ENCODE results near the gene AHSP.
"Not testable (repeated sequence)": the region's sequence is repeated elsewhere in the genome, so short reads cannot be mapped to it uniquely, and the experiment has no call there.

Gene AHSP

DNA sequence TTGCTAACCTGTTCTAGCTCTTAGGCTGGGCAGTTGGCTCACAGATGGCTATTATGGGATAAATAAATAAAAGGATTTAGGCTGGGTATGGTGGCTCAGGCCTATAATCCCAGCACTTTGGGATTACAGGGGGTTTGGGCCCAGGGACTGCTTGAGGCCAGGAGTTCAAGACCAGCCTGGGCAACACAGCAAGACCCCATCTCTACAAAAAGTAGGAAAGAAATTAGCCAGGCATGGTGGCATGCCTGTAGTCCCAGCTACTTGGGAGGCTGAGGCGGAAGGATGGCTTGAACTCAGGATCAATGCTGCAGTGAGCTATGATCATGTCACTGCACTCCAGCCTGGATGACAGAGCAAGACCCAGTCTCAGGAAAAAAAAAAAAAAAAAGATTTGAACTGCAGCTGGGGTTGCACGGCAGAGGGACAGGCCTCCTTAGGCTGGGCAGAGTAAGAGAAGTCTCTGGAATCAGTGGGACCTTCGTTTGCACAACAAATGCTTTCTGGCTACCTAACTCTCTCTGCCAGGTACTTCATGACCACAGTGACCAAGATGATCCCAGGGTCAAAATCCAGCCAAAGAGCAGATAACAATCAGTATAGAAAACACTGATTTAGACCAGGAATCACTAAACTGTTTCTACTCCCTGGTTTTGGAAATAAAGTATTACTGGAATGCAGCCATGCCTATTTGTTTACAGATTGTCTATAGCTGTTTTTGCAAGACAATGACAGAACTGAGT lies 26.3 kb upstream of the AHSP start:
- no peak for DNase-seq

DNA sequence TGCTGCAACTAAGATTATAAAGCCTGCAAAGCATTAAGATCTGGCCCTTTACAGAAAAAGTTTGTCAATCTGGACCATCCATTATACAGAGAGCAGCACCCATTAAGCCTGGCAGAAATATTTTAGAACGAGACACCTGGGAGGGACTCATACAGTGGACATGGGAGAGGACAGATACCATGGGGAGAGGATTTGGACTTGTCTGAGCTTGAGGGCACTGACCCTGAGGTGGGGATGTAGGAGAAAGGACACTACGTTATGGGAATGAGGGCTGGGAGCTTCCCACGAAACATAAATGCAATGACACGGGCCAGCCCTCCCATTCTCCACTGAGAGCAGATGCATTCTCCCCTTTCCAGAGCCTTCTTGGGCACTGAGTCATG lies 25.7 kb upstream of the AHSP start:
- DNase-seq = no peak

DNA sequence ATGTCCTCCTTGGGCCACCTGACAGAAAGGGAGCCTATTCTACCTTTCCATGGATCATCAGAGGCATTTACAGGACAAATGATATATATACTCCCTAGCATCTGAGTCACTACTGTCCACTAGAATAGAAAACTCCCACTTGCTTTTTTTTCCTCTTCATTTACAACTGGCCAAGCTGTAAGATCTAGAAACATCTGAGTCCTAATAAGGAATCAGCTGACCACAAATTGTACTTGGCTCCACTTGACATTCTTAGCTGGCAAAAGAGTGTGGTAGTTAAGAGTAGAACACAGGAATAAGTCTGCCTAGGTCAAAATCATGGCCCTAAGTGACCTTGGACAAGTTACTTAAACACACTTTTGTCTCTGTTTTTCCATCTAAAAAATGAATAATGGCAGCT lies 24.7 kb upstream of the AHSP start:
- DNase-seq = no peak

DNA sequence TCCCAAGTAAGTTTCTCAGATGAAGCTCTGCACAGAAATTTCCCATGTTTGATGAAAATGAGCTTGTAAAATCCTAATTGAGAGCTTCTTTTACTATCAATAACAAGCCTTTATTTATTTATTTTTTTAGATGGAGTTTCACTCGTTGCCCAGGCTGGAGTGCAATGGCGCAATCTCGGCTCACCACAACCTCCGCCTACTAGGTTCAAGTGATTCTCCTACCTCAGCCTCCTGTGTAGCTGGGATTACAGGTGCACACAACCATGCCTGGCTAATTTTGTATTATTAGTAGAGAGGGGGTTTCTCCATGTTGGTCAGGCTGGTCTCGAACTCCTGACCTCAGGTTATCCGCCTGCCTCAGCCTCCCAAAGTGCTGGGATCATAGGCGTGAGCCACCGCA lies 24.1 kb upstream of the AHSP start:
- DNase-seq = not testable (repeated sequence)

DNA sequence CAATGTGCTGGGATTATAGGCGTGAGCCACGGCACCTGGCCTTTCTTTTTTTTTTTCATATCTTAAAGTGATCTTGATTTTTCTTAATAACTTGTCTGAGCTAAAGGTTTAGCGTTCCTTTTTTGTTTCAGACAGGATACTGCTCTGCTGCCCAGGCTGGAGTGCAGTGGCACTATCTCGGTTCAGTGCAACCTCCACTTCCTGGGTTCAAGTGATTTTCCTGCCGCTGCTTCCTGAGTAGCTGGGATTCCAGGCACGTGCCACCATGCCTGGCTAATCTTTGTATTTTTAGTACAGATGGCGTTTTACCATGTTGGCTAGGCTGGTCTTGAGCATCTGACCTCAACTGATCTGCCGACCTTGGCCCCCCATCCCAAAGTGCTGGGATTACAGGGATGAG lies 23.5 kb upstream of the AHSP start:
- DNase-seq = no peak

DNA sequence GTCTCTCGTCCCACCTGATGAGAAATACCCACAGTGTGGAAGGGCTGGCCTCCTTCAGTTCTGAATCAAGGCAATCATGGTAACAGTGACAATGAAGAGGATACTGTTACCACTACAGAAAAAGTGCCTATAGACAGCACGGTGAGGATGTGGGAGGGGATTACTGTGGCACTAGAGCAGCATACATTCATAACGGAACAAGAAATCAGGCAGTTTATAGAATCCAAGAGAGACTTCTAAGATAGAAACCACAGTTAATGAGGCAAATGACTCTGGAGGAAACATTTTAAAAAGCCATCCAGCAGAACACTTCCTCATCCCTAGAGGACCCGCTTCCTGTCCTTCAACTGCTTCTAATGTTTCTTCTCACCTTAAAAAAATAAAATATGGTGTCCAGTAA lies 22.2 kb upstream of the AHSP start:
- no peak for DNase-seq

DNA sequence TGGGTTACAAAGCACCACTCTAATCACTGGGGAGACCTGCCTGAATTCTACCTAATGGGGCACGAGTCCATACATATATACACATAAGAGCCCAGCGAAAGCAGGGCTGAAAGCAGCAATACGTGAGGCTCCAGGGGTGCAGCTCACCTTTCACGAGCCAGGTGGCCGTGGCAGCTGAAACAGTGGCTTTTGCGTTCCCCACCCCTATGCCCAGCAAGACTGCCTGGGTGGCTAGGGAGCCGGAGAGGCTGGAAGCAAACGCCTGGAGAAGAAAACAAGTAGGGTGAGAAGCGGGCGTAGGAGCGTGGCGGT lies 20.1 kb upstream of the AHSP start:
- DNase-seq = no peak

DNA sequence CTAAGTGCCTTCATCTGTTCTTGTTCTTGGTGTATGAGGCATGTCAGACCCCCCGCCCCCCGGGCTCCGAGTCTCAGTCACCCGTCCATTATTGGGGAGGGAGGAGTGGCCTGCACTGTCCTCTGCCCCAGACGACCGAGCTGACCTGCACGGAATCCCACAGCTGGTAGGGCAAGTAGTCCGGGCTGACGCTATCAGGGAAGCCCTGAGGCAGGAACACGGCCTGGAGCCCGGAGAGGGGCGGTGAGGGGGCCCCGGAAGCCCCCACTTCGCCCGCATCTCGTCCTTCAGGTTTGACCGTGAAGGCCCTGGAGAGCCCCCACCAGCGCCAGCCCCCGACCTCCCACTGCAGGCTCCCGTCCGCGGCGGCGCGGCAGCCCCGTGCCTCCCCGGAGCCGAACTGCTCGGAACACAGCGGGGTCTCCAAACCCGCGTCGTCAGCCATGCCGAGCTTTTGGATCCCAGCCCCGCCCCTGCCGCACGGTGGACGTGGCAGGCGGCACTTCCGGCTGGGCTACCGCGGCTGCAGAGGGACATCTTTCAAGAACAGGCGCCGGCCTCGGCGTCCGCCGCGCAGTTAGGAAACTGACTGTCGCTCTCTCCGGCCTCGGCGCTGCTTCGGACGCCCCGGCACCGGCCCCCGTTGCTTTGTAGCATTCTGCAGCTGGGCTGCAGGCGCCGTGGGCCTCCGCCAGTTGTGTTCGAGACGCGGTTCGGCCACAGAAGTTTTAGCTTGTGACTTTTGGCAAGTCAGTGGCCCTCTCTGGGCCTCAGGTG lies 19.6 kb upstream of the AHSP start, which contains the start of gene RUSF1:
RUSF1 (minus strand) TSS at position 463 of the 777 bp plus-strand sequence; CDS start at position 445, 18 bp downstream.
- peak; percentile 61 for DNase-seq

DNA sequence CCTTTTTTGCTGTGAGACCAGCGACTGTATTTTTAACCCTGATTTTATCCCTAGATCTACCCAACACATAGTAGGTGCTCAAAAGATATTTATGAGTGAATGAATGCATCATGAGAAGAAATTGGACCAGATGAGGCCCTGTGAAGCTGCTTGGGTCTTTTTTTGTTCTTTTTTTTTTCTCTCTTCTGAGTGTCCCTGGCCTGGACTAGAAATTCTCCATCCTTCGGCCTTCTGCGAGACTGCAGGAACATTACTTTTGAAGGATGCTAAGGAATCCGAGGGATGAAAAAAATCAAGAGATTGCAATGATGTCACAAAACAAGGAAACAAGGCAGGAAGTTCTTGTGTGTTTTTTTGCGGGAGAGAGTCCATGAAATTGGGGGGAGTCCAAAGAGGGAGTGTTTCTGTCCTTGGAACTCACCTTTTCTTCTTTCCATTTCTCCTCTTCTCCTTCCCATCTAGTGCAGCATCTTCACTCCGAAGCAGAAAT lies 18.9 kb upstream of the AHSP start:
- no peak for DNase-seq

DNA sequence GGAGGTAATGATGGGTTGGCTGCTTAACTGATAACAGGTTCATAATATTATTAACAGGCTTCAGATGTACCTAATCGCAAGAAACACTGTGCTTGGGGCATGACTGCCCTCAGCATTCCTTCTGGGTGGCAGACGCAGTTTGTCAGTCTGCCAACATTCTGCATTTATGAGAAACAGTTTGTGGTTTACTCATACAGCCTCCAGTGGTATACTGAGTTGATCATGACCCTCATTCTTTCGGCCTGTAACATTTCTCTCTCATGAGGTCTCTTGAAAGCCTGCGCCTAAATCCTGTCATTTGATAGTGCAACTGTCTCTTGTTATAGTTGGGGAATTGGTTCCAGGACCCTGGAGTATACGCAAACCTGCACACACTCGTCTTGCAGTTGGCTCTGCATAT lies 14.6 kb upstream of the AHSP start:
- DNase-seq = no peak

DNA sequence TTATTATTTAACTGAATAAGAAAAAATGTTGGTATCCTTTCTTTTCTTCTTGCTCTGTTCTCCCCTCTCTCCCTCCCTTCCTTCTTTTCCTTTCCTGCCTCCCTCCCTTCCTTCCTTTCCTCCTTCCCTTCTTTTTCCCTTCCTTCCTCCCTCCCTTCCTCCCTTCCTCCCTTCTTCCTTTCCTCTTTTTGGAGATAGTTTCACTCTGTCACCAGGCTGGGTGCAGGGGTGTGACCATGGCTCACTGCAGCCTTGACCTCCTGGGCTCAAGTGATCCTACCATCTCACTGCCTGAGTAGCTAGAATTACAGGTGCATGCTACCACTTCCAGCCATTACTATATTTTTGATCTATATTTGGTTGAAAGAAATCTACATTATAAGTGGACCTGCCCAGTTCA lies 13.8 kb upstream of the AHSP start:
- no peak for DNase-seq

DNA sequence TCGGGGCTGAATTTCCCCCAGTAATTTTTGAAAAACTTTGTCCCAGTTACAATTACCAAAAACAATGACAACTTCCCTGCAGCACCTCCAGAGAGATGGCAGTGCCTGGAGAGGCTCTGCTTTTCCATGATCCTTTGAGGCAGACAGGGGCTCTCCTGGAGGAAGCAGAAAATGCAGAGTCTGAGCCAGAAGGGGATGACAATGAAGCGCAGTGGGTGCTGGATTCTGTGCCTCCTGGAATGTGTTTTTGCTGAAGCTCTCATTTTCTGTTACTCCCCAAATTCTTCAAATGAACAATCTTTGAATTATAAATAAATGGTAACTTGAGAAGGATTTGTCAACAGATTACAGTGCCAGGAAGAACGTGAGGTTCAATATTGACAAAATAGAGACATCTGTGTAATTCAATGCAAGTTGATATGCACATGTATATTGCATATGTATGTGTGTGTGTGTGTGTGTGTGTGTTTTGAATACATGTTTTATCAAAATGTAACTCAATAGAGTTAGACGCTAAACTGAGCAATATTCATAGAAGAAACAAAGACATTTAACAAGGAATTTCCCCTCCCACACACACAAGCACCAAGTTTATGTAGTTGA lies 9.8 kb upstream of the AHSP start:
- DNase-seq = no peak

DNA sequence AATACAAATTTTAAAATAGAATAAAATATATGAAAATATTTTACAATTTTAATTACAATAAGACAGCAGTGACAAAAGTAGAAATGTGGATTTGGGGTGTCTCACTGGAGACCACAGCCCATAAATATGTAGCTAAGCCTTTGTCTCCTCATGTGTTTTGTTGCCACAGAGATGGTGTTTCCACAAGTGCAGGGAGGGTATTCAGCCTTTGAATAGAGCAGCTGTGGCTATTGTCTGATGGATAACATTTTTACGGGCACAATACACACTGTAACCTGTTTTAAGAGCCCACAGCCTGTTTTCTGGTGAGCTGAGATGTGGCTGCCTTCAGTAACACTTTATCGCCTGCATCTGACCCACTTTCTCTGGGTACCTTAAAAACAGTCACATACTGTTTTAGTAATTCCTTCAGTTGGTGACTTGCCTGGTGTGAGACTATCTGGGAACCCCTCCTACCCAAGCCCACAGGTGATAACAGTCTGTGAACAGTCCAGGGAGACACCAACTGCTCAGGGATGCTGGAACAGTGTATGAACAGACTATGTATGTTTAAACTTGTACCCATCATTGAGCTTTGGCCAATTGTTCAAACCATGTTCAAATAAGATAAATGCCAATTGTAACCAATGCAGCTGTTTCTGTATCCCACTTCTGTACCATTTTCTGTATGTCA lies 7.8 kb upstream of the AHSP start:
- no peak for DNase-seq

DNA sequence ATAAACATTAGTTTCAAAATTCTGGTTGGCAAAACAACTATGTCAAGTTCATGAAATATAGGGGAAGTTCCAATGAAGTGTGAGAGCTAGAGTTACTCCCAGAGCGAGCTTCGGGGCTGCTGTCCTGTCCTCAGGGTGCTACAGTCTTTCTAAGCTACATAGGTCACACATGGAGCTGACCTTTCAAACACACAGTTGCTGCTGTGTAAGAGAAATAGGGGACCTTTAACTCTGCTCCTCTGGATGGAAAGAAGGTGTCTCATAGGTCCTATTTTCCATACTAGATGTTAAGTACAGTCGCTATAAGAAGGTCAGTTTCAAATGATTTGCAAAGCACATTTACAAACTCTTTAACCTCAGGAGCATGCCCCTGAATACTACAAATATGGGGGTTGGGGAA lies 6.3 kb upstream of the AHSP start:
- DNase-seq = no peak

DNA sequence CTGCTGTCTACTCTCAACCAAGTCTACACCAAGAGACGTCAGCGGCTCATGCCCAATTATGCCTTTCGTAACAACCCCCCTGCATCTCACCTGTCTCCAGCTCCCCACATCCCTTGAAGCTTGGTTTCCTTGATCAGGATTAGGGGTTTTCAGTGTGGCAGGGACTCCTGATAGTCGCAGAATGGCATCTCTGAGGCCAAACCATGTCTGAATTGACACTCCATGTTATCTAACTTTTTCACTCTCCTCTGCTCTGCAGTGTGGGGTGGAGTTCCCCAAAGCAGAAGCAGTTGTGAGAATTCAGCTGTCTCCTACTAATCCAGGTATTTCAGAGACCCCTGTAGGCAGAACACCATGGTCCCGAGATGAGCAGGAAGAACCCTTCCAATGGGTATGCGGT lies 5.6 kb upstream of the AHSP start:
- DNase-seq = no peak

DNA sequence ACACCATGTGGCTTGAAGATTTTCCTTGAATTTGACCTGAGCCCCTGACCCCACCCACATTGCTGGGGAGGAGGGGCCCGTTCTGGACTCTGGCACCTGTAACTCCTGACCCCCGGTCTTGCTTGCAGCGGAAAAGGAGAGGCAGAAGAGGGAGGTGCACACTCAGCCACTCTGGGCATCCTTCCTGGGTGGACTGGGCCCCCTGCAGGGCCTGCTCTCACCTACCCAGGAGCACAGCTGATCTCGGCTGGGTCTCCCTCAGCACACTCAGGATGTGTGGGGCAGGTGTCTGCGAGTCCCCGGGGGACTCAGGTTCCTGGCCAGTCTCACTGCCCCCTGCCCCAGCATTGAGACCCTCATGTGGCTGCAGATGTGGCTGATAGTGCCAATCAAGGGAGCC lies 3.9 kb upstream of the AHSP start:
- not testable (repeated sequence) for DNase-seq

DNA sequence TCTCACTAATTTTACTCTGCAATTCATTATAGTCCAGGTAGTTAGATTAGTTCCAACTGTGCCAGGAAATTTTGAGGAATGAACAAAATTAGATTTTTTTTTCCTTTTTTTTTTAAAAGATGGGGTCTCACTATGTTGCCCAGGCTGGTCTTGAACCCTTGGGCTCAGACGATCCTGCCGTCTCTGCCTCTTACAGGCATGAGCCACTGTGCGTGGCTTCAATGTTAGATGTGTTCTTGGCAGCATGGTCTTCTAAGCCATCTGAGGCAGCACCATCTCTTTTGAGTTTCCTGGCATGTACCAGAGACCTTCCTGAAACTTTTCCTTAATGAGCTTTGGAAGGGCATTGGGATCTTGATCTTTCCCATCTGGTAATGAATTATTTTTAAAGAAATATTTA lies 2.6 kb upstream of the AHSP start:
- no peak for DNase-seq

DNA sequence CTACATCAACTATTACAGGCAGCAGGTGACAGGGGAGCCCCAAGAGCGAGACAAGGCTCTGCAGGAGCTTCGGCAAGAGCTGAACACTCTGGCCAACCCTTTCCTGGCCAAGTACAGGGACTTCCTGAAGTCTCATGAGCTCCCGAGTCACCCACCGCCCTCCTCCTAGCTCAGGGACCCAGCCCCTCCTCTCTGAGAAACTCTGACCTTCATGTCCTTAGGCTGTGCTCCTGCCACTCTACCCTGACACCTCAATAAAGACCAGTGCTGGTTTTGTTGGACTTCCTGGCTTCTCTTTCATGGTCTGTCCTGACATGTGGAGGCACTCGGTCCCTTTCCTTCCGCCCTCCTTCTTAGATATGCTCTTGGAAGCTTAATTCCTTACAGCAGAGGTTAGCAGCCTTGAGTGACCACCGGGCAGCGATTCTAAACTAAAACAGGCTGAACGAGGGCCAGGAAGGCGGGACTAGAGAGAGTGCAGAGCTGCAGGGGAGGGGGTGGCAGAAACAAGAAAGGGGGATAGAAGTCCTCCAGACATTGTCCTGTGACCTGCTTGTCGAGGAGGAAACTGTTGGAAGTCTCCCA lies 915 bp downstream of the AHSP start:
- no peak for DNase-seq

DNA sequence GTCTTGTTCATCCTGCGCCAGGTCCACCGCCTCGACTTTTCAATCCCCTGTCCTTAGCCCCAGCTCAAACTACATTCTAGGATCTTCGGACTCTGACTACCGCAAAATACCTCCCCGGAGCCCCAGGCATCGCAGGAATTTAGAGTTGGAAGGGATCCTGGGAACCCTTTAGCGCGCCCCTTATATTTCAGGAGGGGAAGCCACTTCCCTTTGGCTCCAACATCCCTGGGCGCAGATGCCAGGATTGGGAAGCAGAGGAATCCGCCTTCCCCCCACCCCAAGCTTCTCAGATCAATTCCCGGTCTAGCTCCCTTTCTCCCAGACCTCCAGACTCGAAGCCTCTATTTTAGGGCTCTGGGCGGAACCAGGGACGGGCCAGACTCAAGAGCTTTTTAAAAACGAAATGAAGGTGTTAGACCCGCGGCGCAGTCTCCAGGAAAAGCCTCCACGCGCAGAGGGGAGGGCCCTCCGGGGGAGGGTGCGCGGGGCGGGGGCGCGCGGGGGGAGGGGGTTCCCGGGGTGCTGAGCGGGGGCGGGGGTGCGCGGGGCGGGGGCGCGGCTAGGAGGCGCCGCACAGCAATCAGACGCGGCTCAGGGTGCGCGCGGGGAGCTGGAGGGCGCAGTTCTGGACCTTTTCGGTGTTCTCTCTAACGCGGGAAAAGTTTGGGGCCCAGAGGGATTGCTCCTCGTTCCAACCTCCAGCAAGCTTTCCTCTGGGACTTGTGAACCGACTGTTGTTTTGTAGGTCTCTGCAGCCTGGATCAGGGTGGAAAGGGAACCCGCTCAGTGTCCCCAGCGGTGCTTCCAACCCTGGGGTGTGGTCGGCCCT lies 1.6 kb downstream of the AHSP start:
- DNase-seq = no peak

DNA sequence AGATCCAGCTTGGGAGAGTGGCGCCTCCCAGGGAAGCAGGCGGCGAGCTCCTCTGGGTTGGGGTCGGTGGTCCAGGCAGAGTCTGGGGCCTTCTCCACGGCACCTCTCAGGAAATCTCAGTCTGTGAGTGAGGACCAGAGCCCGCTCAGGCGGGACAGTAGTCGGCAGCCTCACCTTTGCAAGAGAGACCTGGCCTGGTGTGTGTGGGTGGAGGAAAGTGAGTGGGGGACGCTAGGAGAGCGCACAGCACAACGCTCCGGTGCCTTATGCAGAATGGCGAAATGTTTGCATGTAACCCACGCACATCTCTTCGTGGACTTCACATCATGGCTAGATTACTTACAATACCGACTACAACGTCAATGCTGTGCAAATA lies 2.2 kb downstream of the AHSP start:
- no peak for DNase-seq

DNA sequence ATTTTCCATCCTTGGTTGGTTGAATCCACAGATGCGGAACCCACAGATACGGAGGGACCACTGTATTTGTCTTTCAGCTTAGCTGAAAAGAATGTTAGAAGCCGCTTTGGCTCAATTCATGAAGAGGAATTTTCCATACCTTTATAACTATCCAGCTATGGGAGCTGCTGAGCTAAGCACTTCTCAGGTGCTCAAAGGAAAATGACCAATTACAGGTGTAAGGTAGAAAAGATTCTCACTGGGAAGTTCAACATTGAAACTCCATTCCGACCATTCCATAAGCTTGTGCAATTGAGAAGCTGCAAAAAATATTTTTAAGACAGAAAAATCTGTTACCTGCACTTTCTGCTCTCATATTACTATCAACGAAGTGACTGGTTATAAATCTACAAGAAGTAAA lies 2.7 kb downstream of the AHSP start:
- DNase-seq = no peak

DNA sequence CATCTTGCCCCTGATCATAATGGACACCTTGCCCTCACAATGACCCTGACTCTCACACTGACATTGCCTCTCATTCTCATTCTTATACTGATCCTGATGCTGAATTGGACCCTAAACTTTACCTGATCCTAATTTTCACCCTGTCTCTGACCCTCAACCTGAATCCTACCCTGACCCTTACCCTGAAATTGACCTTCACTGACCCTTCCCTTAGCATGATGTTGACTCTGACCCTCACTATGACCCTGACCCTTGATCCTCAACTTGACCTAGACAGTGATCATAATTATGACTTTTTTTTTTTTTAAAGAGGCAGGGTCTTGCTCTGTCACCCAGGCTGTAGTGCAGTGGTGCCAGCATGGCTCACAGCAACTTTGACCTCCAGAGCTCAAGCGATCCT lies 3.4 kb downstream of the AHSP start:
- no peak for DNase-seq

Measured in NCI-H446 treated with DMSO at 0.1 percent for 48 hours (cell line).